Stimulated activated naive CD8-positive, alpha-beta T cell treated with anti-CD3 and anti-CD28 coated beads, Interleukin-15, Interleukin-2, amounts not matched to agents 100 U/mL and 50 U/mL, for 24 hours (primary cell): ENCODE results near the gene SPAG9.
A peak's percentile ranks its signal among the peaks of the same experiment; 100 is the strongest.

Experiments
- ATAC-seq: fragments of 150-1000 bp; cut with Tn5 transposase; one replicate; pipeline ENCODE4 v1.10.0; 2021
- DNase-seq: peaks from one replicate; pipeline ENCODE4 v3.0.0; 2021

The SPAG9 gene

DNA sequence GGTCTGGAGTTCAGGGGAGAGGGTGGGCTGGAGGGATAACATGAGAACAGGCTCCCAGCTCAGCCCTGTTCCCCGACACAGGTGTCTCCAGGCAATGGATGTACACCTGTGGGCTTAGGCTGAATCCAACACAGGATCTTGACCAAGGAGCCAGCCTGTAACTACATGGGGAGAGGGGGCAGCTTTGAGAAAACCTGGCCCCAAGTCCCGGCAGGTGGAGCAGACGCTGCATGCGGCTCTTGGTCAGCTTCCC lies 181.2 kb downstream of the SPAG9 start:
- ATAC-seq, result no peak

DNA sequence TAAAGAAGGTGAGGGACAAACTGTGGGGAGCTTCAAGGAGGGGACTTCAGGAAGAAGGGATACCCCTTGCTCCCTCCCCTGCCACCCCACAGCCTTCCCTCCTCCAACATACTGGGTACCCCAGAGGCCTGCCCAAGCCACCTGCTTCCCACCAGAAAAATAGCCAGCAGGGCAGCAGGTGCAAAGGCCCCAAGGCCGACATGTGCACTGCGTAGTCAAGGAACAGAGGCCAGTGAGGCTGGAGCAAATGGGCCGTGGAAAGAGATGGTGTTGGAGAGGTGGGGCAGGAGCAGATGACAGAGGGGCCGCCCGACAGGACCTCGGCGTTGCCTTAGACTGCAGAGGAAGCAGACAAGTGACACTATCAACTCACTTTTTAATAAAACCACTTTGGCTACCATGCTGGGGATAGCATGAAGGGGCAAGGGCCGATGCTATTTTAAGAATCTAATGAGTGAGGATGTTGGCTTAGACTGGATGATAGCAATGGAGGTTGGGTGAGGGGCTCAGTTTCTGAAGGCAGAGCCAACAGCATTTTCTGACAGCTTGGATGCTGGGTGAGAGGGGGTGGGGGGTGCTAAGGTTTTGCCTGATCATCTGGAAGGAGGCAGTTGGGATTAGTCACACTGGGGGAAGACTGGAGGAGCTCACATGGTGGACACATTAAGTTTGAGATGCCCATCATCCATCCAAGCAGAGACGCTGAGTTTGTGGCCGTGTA lies 181.7 kb downstream of the SPAG9 start:
- DNase-seq (no peak), ATAC-seq (no peak)

More for the DNA sequence above, 181.2 kb downstream of the SPAG9 start:
- DNase-seq, result no peak

DNA sequence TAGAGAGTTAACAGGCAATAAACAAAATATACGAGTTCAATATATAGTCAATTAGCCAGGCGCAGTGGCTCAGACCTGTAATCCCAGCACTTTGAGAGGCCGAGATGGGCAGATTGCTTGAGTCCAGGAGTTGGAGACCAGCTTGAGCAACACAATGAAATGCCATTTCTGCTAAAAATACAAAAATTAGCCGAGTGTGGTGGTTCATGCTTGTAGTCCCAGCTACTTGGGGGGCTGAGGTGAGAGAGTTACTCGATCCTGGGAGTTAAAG lies 184.7 kb downstream of the SPAG9 start:
- no peak for DNase-seq
- ATAC-seq, result no peak

DNA sequence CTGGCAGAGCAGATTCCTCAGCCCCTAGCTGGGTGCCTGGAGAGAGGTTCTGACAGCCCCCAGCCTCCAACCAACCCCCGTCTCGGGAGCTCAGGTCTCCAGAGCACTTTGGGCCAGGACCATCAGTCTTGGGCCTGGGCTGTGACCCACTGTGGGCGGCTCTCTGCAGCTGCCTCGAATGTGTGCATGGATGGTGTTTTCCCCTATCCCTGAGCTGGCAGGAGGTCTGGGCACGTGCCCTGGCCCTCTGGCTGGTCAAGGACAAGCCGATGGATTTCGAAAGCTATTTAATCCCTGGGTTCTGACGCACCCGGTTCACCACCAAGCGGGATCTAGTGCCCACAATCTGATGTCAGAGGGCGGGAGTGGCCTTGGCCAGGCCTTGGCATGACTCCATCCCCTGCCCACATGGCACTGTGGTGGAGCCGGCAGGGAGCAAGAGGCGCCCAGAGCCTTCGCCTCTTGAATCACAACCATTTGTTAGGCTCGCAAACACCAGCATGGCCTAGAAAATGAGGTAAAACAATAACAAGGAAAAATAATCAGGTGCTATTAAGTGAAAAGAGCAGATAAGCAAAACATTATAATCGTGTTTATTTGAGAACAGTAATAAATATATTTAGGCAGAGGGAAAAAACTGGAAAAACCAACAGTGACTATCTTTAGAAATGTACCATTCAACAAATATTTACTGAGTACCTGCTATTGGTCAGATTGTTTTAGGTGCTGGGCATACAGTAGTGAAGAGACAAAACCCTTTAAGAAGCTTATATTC lies 185.3 kb downstream of the SPAG9 start:
- no peak for DNase-seq
- no peak for ATAC-seq

DNA sequence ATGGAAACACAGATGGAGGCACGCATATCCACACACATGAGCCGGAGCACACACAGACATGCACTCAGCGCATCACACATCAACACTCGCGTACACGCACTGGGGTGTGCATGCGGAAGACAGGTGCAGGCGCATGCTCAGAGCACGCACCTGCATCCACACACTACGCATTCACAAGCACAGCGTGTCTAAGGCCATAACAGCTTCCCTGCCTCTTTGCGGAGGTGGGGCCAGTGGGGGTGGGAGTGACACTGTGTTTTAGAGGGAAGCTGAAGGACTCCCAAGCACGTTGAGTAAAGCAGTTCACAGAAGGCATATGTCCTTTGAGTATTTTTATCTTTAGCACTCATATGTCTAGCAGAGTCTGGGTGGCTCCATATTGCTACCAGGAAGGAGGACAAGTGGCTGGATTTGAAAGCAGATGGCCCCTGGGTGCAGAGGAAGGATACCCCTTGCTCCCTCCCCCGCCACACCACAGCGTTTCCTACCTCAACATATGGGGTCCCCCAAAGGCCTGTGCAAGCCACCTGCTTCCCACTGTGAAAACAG lies 185.9 kb downstream of the SPAG9 start:
- DNase-seq, result no peak
- no peak for ATAC-seq

DNA sequence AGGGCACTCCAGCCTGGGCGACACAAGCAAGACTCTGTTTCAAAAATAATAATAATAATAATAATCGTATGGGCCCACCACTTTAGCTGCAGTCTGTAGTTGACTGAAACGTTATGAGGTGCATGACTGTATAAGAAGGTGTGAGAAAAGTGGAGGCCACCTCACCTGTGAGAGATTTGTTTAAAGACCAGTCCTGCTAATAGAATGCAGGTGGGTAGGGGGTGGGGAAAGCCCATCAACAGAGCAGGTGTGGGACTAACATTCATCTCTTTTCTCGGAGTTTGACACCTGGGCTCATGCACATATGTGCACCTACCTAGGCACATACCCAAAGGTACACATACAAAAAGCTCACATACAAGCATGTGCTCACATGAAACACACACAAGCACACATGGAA lies 186.5 kb downstream of the SPAG9 start:
- no peak for DNase-seq
- ATAC-seq, result no peak

DNA sequence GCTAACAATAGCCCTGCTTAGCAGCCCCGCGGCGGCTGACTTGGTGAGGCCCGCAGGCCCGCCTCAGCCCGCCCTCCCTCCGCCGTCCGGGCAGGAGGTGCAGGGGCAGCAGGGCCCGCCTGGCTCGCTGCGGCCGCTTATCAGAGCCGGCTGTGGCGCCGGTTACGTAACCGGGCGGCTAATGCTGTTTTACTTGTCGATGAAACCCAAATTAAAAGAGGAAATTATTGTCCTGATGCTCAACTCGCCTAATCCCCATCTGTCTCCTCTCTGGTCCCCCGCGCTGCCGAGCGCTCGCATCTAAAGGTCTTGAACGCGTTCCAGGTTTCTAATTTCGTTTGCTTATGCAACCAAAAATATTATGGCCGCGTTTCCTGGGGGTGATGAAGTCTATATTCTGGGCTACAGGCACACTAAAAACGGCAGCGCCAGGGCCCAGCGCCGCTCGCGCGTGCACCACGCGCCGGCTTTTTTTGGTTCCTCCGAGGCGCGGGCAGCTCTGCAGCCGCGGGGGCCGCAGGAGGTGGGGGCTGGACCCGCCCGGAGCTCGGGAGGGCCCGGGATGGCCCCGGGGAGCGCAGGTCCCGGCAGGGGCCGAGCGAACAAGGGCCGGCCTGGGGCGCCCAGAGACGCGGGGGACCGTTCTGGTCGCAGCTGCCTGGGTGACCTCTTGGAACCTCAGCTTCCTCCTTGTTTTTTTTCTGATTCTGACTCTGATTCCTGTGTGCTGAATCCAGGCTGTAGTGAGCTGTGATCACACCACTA lies 189.3 kb downstream of the SPAG9 start:
- peak; percentile 65 for ATAC-seq
- DNase-seq, result peak; percentile 56

DNA sequence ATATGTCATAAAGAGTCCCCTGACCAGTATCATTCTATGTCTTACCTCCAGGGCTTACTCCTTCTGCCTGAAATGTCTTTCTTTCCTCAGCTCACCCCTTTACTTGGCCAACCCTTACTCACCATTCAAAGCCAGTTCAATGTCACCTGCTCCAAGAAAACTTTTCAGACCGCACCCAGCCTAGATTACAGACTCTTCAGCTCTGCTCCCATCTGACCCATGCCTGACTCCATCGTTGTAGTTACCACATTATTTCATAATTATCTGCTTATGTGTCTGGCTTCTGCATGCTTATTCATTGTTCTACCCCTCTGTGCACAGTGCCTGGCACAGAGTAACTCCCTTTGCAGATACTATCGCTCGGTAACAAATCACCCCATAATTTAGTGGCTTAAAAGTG lies 192.0 kb downstream of the SPAG9 start:
- DNase-seq (no peak), ATAC-seq (no peak)

DNA sequence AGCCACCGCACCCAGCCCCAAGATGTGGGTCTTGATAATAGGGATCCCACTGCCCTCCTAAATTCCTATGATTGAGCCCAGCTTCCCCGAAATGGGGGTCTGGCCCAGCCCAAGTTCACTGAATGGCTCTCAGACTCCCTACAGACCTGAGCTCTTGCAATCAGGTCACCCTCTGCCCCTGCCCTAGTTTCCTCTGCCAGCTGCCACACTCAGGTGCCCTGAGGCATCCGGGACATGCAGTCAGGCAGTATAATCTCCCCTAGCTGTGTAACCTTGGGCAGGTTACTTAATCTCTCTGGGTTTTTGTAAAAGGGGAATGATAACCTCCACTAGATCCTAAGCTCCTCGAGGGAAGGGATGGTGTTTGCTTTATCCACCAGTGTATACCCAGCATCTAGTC lies 193.4 kb downstream of the SPAG9 start:
- no peak for DNase-seq
- ATAC-seq, result no peak

DNA sequence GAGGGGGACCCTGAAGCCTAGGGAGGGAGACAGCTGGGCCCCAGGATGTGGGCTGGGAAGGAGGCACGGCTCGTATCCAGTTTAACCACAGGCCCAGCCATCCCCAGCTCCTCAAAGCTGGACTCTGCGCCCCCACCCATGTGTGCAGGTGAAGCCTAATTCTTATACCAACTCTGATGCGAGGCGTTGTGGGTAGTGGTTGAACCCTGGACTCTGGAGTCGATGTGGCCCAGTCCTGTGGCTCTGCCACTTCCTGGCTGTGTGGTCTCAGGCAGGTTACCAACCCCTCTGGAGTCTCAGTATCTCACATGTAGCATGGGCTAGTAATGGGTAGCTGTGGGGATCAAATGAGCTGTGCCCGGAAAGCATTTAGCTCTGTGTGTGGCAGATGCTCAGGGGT lies 194.1 kb downstream of the SPAG9 start:
- DNase-seq (no peak), ATAC-seq (peak; percentile 36)

DNA sequence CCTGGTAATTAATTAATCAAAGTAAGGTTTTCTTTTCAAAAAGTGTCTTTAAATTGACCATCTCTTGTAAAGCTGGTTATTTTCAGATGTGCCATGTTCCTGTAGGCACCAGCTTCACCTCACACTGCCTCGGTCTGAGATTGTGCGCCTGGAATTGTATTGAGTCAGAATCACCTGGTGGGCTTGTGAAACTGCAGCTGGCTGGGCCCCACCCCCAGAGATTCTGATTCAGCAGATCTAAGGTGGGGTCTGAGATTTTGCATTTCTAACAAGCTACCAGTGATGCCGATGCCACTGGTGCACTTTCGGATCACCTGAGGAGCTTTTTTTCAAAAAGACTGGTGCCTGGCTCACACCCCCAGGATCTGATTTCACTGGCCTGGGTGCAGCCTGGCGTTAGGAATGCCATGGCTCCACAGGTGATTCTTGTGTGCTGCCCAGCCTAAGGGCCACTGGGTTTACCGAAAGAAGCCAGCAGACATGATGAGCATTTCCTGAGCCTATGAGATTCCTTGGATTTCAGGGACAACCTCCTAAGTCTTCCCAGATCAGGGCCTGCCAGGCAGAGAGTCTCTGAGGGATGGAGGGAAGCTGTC lies 195.3 kb downstream of the SPAG9 start:
- ATAC-seq, result no peak
- DNase-seq, result no peak

DNA sequence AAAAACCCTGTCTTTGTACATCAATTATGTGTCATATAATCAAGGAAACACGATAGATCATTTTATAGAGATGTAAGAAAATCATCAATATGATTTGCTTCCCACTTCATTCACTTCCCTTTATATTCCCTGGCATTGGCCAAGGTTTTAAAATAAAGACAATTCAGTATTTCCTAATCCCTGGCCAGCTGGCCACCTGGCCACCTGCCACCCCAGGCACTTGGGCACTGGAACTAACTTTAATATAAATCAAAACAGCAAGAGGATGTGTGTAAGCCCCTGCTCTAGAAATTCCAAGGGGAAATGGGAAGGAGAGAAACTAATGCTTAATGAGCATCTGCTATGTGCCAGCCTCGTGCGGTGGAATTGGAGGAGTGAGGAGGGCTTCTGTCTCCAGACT lies 195.9 kb downstream of the SPAG9 start:
- DNase-seq (no peak), ATAC-seq (no peak)

DNA sequence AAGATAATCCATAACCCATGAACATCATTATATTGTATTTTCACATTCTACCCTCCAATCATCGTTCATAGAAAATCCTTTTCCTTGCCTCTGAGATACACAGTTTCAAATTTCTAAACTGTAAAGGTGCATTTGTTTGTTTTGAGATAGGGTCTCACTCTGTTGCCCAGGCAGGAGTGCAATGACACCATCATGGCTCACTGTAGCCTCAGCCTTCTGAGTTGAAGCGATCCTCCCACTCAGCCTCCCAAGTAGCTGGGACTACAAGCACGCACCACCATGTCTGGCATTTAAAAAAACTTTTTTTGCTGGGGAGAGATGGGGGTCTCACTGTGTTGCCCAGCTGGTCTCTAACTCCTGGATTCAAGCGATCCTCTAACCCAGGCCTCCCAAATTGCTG lies 196.4 kb downstream of the SPAG9 start:
- no peak for ATAC-seq
- DNase-seq, result no peak

DNA sequence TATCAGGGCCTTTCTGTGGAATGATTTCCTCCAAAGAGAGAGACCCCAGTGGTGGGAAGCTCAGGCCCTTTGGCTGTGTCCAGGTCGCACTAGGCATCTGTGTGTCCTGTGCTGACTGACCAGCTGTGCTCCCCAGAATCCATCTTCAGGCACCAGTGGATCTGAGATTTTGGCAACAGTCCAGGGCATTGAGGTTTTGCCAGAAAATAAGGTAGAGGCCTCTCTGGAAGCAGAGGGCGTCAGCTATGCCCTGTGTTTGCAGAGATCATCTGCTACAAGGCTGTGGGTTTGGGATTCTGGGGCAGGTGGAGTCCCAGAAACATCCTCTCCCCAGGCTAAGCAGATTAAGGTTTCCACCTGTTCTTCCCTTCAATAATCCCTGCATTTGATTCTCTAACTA lies 197.1 kb downstream of the SPAG9 start:
- no peak for ATAC-seq
- no peak for DNase-seq

DNA sequence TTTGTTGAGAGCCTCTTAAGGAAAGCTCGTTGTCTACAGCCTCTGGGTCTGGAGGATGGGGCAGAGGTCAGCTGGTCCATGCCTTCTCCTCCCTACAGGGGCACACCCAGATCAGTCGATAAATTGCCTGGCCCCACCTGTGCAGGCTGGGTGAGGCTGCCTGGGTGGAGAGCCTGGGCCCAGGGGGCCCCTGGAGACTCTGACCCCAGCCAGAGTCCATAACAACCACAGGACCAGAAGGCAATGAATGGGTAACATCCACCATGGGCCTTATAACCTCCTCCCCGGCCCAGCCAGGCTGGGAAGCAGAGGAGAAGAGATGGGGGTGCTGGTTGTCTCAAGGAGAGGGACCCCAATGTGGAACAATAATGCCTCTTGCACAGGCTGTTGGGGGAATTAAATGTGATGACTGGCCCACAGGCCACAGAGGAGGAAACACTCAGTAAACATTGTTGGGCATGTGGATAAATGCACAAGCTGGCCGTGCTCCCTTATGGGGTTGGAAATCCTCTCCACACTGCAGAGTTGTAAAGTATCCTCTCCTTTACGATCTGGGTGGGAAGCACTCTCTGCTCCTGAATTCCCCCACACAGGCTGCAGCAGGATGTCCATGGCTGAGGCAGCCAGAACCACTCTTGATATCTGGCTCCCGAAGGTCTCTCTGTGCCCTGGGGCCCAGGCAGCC lies 197.8 kb downstream of the SPAG9 start:
- DNase-seq (no peak), ATAC-seq (no peak)

DNA sequence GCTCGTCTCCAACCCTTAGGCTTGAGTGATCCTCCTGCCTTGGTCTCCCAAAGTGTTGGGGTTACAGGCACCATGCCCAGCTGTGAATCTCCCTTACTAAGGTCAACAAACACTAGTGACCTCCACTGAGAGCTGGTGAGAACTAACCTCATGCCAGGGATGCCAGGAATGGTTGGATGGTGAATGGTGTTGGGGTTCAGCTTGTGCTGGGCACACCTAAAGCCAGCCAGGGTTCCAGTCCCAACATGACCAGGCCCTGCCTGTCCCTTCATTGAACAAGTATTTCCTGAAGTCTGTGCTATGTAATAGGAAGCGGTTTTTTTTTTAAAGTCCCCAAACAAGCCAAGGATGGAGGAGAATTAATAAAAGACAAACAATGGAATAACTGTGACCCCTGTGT lies 198.6 kb downstream of the SPAG9 start:
- DNase-seq (no peak), ATAC-seq (no peak)

DNA sequence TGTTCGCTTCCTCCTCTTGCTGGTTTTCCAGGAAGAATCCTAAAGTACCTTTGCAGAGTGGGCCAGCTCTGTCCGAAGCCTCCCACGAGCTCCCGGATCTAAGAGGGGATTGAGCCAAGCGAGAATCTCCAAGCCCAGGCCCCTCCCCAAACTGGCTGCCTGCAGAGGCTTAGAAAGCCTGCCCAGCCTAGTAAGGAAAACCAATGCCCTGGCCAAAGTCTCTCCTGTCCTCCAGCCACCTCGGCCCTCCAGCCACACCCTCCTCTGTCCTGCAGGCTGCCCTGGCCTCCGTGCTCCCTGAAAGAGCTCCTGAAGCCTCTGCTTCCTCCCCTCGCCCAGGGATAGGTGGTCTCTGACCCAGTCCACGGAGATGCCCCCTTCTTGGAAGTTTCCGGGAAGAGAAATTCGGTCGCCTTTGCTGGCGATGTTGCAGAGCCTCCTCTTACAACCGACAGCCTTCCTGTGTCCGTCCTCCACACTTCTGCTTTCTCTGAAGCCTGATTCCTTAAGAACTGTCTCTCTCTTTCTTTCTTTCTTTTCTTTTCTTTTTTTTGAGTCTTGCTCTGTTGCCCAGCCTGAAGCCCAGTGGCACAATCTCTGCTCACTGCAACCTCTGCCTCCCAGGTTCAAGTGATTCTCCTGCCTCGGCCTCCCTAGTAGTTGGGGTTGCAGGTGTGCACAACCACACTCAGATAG lies 199.6 kb downstream of the SPAG9 start:
- ATAC-seq, result no peak
- no peak for DNase-seq

DNA sequence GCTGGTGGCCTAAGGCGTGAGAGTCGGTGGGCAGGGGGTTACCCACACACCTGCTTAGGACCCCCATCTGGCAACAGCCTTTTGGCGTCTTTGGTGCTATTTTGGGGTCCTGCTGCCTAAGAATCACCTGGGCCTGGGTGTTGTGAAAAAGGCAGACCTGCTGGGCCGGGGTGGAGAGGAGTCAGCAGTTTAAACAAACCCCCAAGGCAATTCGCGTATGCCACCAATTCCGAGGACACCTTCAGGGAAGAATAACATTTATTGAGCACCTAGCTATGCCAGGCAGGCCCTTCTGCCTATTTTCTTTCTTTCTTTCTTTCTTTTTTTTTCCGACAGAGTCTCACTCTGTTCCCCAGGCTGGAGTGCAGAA lies 200.6 kb downstream of the SPAG9 start:
- no peak for DNase-seq
- ATAC-seq, result no peak

DNA sequence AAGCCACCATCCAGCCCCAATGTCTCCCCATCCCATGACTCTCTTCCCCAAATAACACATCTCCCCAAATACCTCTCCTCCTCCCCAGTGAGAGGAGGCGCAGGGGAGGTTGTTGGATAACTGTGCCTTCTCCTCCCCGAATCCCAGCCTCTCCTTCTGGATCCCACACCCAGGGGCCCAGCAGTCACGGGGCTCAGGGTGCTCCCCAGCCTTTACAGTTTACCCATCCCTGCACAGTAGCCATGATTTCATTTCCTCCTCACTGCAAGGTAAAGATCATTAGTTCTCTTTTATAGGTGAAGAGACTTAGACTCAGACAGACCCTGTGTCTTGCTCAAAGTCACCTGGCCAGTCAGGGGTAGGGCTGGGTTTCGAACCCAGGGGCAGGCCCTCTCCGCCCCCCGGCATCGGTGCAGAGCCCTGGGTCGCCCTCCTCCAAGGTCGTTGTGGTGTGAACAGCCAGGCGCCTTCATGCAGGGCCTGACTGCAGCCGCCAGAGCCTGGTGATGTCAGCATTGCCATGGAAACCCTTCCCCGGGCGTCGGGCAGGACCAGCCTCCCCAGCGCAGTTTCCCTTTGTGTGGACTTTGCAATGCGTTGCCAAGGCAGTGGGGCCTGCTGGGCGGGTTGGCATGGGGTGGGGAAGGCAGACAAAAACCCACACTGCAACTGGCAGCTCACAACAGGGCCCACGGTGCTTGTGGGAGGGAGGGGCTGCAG lies 201.2 kb downstream of the SPAG9 start:
- ATAC-seq (peak; percentile 79), DNase-seq (peak; percentile 85)

DNA sequence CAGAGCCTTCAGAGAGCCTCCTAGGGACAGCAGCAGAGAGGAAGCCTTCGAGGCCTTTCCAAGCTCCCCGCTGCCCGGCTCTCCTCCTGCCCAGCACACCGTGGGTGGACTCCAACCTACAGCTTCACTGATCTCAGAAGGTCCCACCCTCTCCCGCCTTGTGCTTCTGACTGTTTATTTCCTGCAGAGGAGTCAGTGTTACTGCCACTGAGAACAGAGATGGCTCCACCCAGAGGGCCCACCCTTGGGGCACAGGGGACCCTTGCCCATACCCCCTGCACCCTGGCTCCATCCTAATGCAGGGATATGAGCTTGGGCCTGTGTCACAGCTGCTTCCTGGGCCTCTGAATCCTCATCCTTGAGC lies 201.8 kb downstream of the SPAG9 start:
- DNase-seq (peak; percentile 54), ATAC-seq (peak; percentile 47)
